Endothelial cell of umbilical vein (primary cell): ENCODE measurements around the gene DGKI. TPM values are rescaled to one million over a fixed set of nuclear protein-coding genes. Genes with fewer than 3 reads are reported as not detected.

ENCODE experiments used
- BruUV-seq: library from RNA; stranded (reverse); fragments of 400-500 nt; replicated peaks from 2 replicates; lab custom pipeline; 2021; lab: Mats Ljungman, UMichigan
- CTCF ChIA-PET: fragments of 300-600, 350-600 bp; sonication (Branson Sonifier 250); formaldehyde crosslinking; loops from one replicate; lab custom pipeline; 2021; ENCODE audit warnings: antibody characterized with exemption, inconsistent platforms; lab: Charles Lee
- POLR2A ChIA-PET: fragments of 300-600, 350-600 bp; sonication (Branson Sonifier 250); formaldehyde crosslinking; loops from one replicate; lab custom pipeline; 2021; ENCODE audit warnings: antibody characterized with exemption, inconsistent platforms; lab: Charles Lee
- DNase-seq: peaks from one replicate; pipeline ENCODE4 v3.0.0-alpha.2; 2011; ENCODE audit warnings: low read depth, low spot score
- FAIRE-seq: peaks from 2 replicates; lab custom pipeline; 2011; peaks lifted over from hg19 to GRCh38; lab: Jason Lieb, UNC
- H2AFZ ChIP-seq: 2 replicates; pipeline ENCODE4 v1.6.0; 2012; ENCODE audit warnings: low read depth, low read length, control low read depth, inconsistent platforms
- H3K27ac ChIP-seq: 2 replicates; pipeline ENCODE4 v1.5.1; 2011; ENCODE audit warnings: low read depth, mild to moderate bottlenecking, control low read depth, low read length, moderate library complexity; ENCODE audit not compliant: insufficient read depth
- H3K27me3 ChIP-seq, 2 experiments: 2 replicates each; pipeline versions ENCODE4 v1.6.0 to v1.6.1; 2011; ENCODE audit warnings: low read length in 2 of 2, mixed read lengths in 1 of 2; ENCODE audit not compliant: control insufficient read depth in 2 of 2, insufficient read depth in 2 of 2
- H3K36me3 ChIP-seq, 2 experiments: 2 replicates in 1 of 2; 3 replicates in 1 of 2; pipeline ENCODE4 v1.5.1; 2011; ENCODE audit warnings: low read length in 2 of 2, mild to moderate bottlenecking in 1 of 2, moderate library complexity in 1 of 2; ENCODE audit not compliant: control insufficient read depth in 2 of 2, insufficient read depth in 2 of 2; ENCODE audit errors: extremely low read depth in 1 of 2
- H3K4me1 ChIP-seq: 3 replicates; pipeline ENCODE4 v1.5.1; 2011; ENCODE audit warnings: mild to moderate bottlenecking, low read length; ENCODE audit not compliant: control insufficient read depth, insufficient read depth; ENCODE audit errors: extremely low read depth
- H3K4me2 ChIP-seq: 2 replicates; pipeline ENCODE4 v1.6.1; 2011; ENCODE audit warnings: low read length, control low read depth, mixed read lengths; ENCODE audit not compliant: insufficient read depth
- H3K4me3 ChIP-seq, 3 experiments: fragments of 200-600 bp in 1 of 3; sonication (generic), shearing (Covaris generic) in 1 of 3; replicated peaks in 1 of 3; 2 replicates each; pipeline ENCODE4 v1.5.1; 2011 to 2016; ENCODE audit warnings: control low read depth in 3 of 3, low read length in 3 of 3, mild to moderate bottlenecking in 2 of 3, inconsistent platforms in 1 of 3, low read depth in 1 of 3, moderate library complexity in 1 of 3; ENCODE audit not compliant: insufficient read depth in 1 of 3
- H3K79me2 ChIP-seq: 2 replicates; pipeline ENCODE4 v1.6.0; 2012; ENCODE audit warnings: low read length, inconsistent platforms; ENCODE audit not compliant: control insufficient read depth, insufficient read depth
- H3K9ac ChIP-seq: replicated peaks from 2 replicates; pipeline ENCODE3; 2011; ENCODE audit warnings: low read length, control low read depth; ENCODE audit not compliant: insufficient read depth; ENCODE audit errors: extremely low read depth
- H3K9me1 ChIP-seq: replicated peaks from 3 replicates; pipeline ENCODE4 v1.6.0; 2011; ENCODE audit warnings: mild to moderate bottlenecking, low read length; ENCODE audit not compliant: control insufficient read depth, insufficient read depth; ENCODE audit errors: extremely low read depth
- H3K9me3 ChIP-seq: replicated peaks from 2 replicates; pipeline ENCODE4 v1.5.1; 2012; ENCODE audit warnings: low read length, inconsistent platforms; ENCODE audit not compliant: control insufficient read depth, insufficient read depth
- H4K20me1 ChIP-seq: replicated peaks from 2 replicates; pipeline ENCODE3; 2011; ENCODE audit warnings: mild to moderate bottlenecking, low read length; ENCODE audit not compliant: control insufficient read depth, insufficient read depth; ENCODE audit errors: extremely low read depth
- EZH2 ChIP-seq: IDR thresholded peaks from 2 replicates; pipeline ENCODE4 v1.6.1; 2012; ENCODE audit warnings: borderline replicate concordance, low read depth, mild to moderate bottlenecking, moderate library complexity, low read length, inconsistent platforms; ENCODE audit not compliant: severe bottlenecking
- FOS ChIP-seq: IDR thresholded peaks from 2 replicates; pipeline ENCODE4 v1.6.1; 2011; ENCODE audit warnings: mild to moderate bottlenecking, low read length, moderate library complexity, borderline replicate concordance; ENCODE audit not compliant: insufficient read depth
- GATA2 ChIP-seq: IDR thresholded peaks from 2 replicates; pipeline ENCODE4 v1.7.0; 2011; ENCODE audit warnings: low read depth, mild to moderate bottlenecking, moderate library complexity, mixed read lengths, low read length; ENCODE audit not compliant: insufficient read length, insufficient read depth
- JUN ChIP-seq: IDR thresholded peaks from 2 replicates; pipeline ENCODE4 v1.6.1; 2011; ENCODE audit warnings: borderline replicate concordance, low read depth; ENCODE audit not compliant: insufficient read length, insufficient read depth
- MYC ChIP-seq: IDR thresholded peaks from one replicate; pipeline ENCODE4 v1.6.1; 2011; ENCODE audit warnings: mild to moderate bottlenecking, low read depth, low read length
- POLR2A ChIP-seq: IDR thresholded peaks from 2 replicates; pipeline ENCODE4 v1.6.1; 2012; ENCODE audit warnings: low read depth, mild to moderate bottlenecking, control low read depth, low read length
- POLR2AphosphoS5 ChIP-seq: IDR thresholded peaks from 2 replicates; pipeline ENCODE4 v1.6.1; 2012; ENCODE audit warnings: low read depth, mild to moderate bottlenecking, control low read depth, low read length, moderate library complexity; ENCODE audit not compliant: insufficient read depth
- dilution Hi-C: fragments of 300-500 bp; cut with MboI; formaldehyde crosslinking; loops from one replicate; pipeline ENCODE4 v1.15.0; 2019; ENCODE audit warnings: low sequenced_read_pairs; ENCODE audit not compliant: extremely low pct_ligation_motif_present
- intact Hi-C: fragments of 100-400 bp; cut with micrococcal nuclease; formaldehyde crosslinking; loops from one replicate; pipeline ENCODE4 v1.10.0; 2022
- polyA plus RNA-seq, 4 experiments: library from polyadenylated mRNA; depleted of rRNA in 3 of 4; stranded (reverse) in 3 of 4; unstranded in 1 of 4; fragments of >200 nt; gene quantifications; 2 replicates each; pipeline versions ENCODE4 v1.2.1 to v1.2.3, GENCODE V29; 2011 to 2012; ENCODE audit warnings: missing spikeins in 1 of 4
- total RNA-seq: library from RNA; stranded (reverse); gene quantifications from 2 replicates; pipeline ENCODE4 v1.2.3, GENCODE V29; 2021
- TF ChIP-seq, protein P1 (sequence below), 2 donors: IDR thresholded peaks; 1 replicate in 1 of 2; 2 replicates in 1 of 2; pipeline ENCODE4 v1.5.1; 2011; ENCODE audit warnings: low read length in 2 of 2, mild to moderate bottlenecking in 2 of 2, moderate library complexity in 2 of 2, control low read depth in 1 of 2, inconsistent platforms in 1 of 2, low read depth in 1 of 2; ENCODE audit not compliant: insufficient read depth in 1 of 2; ENCODE audit errors: extremely low read depth in 1 of 2
- TF ChIP-seq, protein P2 (sequence below): IDR thresholded peaks from 2 replicates; pipeline ENCODE4 v1.6.1; 2011; ENCODE audit not compliant: insufficient read depth, insufficient read length

The DGKI gene
- total and polyA plus RNA-seq, 2 donors (not counting 3 experiments of a cell fraction or from before 2014, with no cell fraction given), result 0.11 to 0.51 TPM

DNA sequence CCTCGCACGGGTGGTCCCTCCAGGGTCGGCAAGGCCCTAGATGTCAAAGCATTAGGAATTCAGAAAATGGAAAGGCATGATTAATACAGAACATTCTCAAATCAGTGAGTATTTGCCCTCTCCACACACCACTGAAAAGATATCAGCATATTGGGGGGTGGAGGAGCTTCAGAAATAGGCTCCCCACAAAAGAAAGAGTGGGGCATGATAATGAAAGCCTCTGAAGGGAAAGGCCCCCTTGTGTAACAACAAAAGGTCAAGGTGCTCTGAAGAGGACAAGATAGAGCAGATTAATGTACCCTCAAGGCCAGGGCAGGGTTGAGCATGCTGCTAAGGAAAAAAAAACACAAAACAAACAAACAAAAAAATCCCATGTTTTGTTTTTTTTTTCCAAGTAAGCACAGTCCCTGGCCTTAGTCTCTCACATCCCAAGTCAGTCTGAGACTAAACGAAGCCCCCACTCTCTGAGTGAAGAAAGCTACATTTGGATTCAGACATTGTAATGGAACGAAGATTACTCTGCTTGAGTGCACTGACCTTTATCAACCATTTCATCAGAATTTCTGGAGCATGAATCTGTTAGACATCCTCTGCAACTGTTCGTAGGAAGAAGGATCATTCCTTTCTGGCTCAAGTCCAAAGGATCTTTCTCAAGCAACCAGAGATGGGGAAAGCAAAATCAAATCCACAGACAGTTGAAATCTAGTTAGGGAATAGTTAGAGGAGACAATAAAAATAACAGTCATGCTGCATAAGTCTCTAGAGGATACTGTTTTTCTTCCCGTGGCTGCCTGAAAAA lies 27.4 kb upstream of the DGKI start:
- TF ChIP-seq POLR2A, result no peak
- TF ChIP-seq POLR2AphosphoS5, result no peak
- TF ChIP-seq MYC, result no peak
- TF ChIP-seq EZH2, result no peak
- no peak for TF ChIP-seq FOS
- TF ChIP-seq, protein P1, sequence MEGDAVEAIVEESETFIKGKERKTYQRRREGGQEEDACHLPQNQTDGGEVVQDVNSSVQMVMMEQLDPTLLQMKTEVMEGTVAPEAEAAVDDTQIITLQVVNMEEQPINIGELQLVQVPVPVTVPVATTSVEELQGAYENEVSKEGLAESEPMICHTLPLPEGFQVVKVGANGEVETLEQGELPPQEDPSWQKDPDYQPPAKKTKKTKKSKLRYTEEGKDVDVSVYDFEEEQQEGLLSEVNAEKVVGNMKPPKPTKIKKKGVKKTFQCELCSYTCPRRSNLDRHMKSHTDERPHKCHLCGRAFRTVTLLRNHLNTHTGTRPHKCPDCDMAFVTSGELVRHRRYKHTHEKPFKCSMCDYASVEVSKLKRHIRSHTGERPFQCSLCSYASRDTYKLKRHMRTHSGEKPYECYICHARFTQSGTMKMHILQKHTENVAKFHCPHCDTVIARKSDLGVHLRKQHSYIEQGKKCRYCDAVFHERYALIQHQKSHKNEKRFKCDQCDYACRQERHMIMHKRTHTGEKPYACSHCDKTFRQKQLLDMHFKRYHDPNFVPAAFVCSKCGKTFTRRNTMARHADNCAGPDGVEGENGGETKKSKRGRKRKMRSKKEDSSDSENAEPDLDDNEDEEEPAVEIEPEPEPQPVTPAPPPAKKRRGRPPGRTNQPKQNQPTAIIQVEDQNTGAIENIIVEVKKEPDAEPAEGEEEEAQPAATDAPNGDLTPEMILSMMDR (IDR thresholded peaks at IDR 0.05; ENCODE audit: extremely low read depth in 1 of 2, insufficient read depth in 1 of 2, low read depth in 1 of 2, low read length in 2 of 2), result no peak
- TF ChIP-seq, protein P2, sequence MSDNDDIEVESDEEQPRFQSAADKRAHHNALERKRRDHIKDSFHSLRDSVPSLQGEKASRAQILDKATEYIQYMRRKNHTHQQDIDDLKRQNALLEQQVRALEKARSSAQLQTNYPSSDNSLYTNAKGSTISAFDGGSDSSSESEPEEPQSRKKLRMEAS, result no peak
- no peak for TF ChIP-seq JUN
- no peak for TF ChIP-seq GATA2
- dilution Hi-C loops, result no loop called here
- intact Hi-C loops, result no loop called here
- Histone ChIP-seq H3K4me3 (no peak overlapping the region), H3K27me3 (no peaks in the 10 kb centered on the region), H3K9me1 (no peaks in the 10 kb centered on the region), H3K4me1 (peaks cover 6% of the 10 kb centered on the region), H4K20me1 (no peaks in the 10 kb centered on the region), H3K4me2 (no peak overlapping the region), H3K27ac (no peak overlapping the region), H3K9me3 (no peaks in the 10 kb centered on the region), H3K79me2 (no peaks in the 10 kb centered on the region), H2AFZ (no peak overlapping the region), H3K9ac (no peak overlapping the region), H3K36me3 (peaks cover 11 to 24% of the 10 kb centered on the region in 2 experiments)
- DNase-seq, result peak; percentile 43
- POLR2A ChIA-PET, result no interaction called here
- FAIRE-seq, result peak; percentile 83
- CTCF ChIA-PET, result interaction anchor here (0.8 to 1.5 kb wide), 2 partner anchors 128 to 248 kb away, joined by 3 read pairs; partner anchors contain the start of gene CREB3L2
- no TSS peak for BruUV-seq
